Measurements from ENCODE around the gene TTLL7. TPM values are rescaled to one million over a fixed set of nuclear protein-coding genes. Genes with fewer than 3 reads are reported as not detected.

TTLL7 gene
- polyA plus RNA-seq, 1 donor (not counting 4 experiments of a cell fraction or from before 2014, with no cell fraction given): 8.1 TPM

- no peak for TF ChIP-seq CTCF (optimal IDR thresholded peaks at IDR 0.05 in 1 of 3, IDR thresholded peaks at IDR 0.05 in 1 of 3, conservative IDR thresholded peaks at IDR 0.05 in 1 of 3; ENCODE audit: extremely low read depth in 1 of 3, insufficient read depth in 2 of 3, low read length in 3 of 3)
- no peak for TF ChIP-seq EZH2 (IDR thresholded peaks at IDR 0.05; ENCODE audit: low read length)
- no peak for DNase-seq (ENCODE audit: low read depth, low spot score)
- Histone ChIP-seq H3K9me1 (ENCODE audit: control insufficient read depth, extremely low read depth, insufficient read depth, low read length) (no peaks in the 10 kb centered on the region), H3K27ac (ENCODE audit: control insufficient read depth, insufficient read depth, low read length) (no peak overlapping the region), H3K9ac (ENCODE audit: control insufficient read depth, extremely low read depth, insufficient read depth, low read length) (no peak overlapping the region), H4K20me1 (ENCODE audit: control insufficient read depth, extremely low read depth, insufficient read depth, low read length) (no peaks in the 10 kb centered on the region), H3K4me3 (ENCODE audit: control insufficient read depth in 2 of 3, extremely low read depth in 1 of 3, insufficient read depth in 2 of 3, low read depth in 1 of 3, low read length in 3 of 3) (no peak overlapping the region), H3K4me1 (ENCODE audit: control insufficient read depth, extremely low read depth, insufficient read depth, low read length) (peaks cover 9% of the 10 kb centered on the region), H3K79me2 (ENCODE audit: control insufficient read depth, insufficient read depth, low read length) (no peaks in the 10 kb centered on the region), H2AFZ (ENCODE audit: control insufficient read depth, low read length) (no peak overlapping the region), H3K9me3 (ENCODE audit: control insufficient read depth, low read depth, low read length) (no peaks in the 10 kb centered on the region), H3K36me3 (ENCODE audit: control insufficient read depth in 2 of 2, extremely low read depth in 1 of 2, insufficient read depth in 2 of 2, low read length in 2 of 2) (no peaks in the 10 kb centered on the region), H3K27me3 (ENCODE audit: control insufficient read depth, extremely low read depth, insufficient read depth, low read length) (no peaks in the 10 kb centered on the region), H3K4me2 (ENCODE audit: control insufficient read depth, extremely low read depth, insufficient read depth, low read depth, low read length) (no peak overlapping the region)
- dilution Hi-C loops (cut with MboI; ENCODE audit: extremely low pct_ligation_motif_present, low sequenced_read_pairs): no loop called here
- FAIRE-seq: no peak
These were observed 141.2 kb downstream of the TTLL7 start for GRCh38 chr1:83857716-83858115.

- DNase-seq (ENCODE audit: low read depth, low spot score): no peak
- dilution Hi-C loops (cut with MboI; ENCODE audit: extremely low pct_ligation_motif_present, low sequenced_read_pairs): no loop called here
These were observed 141.8 kb downstream of the TTLL7 start for GRCh38 chr1:83857103-83857502.

More at GRCh38 chr1:83857103-83857502, 141.8 kb downstream of the TTLL7 start:
- Histone ChIP-seq H3K9me3 (ENCODE audit: control insufficient read depth, low read depth, low read length) (no peaks in the 10 kb centered on the region), H3K27ac (ENCODE audit: control insufficient read depth, insufficient read depth, low read length) (no peak overlapping the region), H3K9ac (ENCODE audit: control insufficient read depth, extremely low read depth, insufficient read depth, low read length) (no peak overlapping the region), H2AFZ (ENCODE audit: control insufficient read depth, low read length) (no peak overlapping the region), H4K20me1 (ENCODE audit: control insufficient read depth, extremely low read depth, insufficient read depth, low read length) (no peaks in the 10 kb centered on the region), H3K4me3 (ENCODE audit: control insufficient read depth in 2 of 3, extremely low read depth in 1 of 3, insufficient read depth in 2 of 3, low read depth in 1 of 3, low read length in 3 of 3) (no peak overlapping the region), H3K4me2 (ENCODE audit: control insufficient read depth, extremely low read depth, insufficient read depth, low read depth, low read length) (no peak overlapping the region), H3K27me3 (ENCODE audit: control insufficient read depth, extremely low read depth, insufficient read depth, low read length) (no peaks in the 10 kb centered on the region), H3K79me2 (ENCODE audit: control insufficient read depth, insufficient read depth, low read length) (no peaks in the 10 kb centered on the region), H3K36me3 (ENCODE audit: control insufficient read depth in 2 of 2, extremely low read depth in 1 of 2, insufficient read depth in 2 of 2, low read length in 2 of 2) (no peaks in the 10 kb centered on the region), H3K9me1 (ENCODE audit: control insufficient read depth, extremely low read depth, insufficient read depth, low read length) (no peaks in the 10 kb centered on the region), H3K4me1 (ENCODE audit: control insufficient read depth, extremely low read depth, insufficient read depth, low read length) (peaks cover 9% of the 10 kb centered on the region)
- FAIRE-seq: no peak
- TF ChIP-seq CTCF (optimal IDR thresholded peaks at IDR 0.05 in 1 of 3, IDR thresholded peaks at IDR 0.05 in 1 of 3, conservative IDR thresholded peaks at IDR 0.05 in 1 of 3; ENCODE audit: extremely low read depth in 1 of 3, insufficient read depth in 2 of 3, low read length in 3 of 3) (no peak), EZH2 (IDR thresholded peaks at IDR 0.05; ENCODE audit: low read length) (no peak)
